MM.1S (cell line): ENCODE results near the gene LARP1.

Experiments
- DNase-seq: peaks from one replicate; pipeline ENCODE4 v3.0.0-alpha.2; 2015
- H2AFZ ChIP-seq: fragments of 300-600 bp; sonication (generic); 2 replicates; pipeline ENCODE4 v1.6.0; 2016; ENCODE audit warnings: antibody characterized with exemption, low read length
- H3F3A ChIP-seq: fragments of 300-600 bp; sonication (generic); 2 replicates; pipeline ENCODE4 v1.6.1; 2016; ENCODE audit warnings: mild to moderate bottlenecking, antibody characterized with exemption, low read length, moderate library complexity, mixed read lengths; ENCODE audit not compliant: insufficient read depth
- H3K27ac ChIP-seq: fragments of 300-600 bp; sonication (generic); 2 replicates; pipeline ENCODE4 v1.5.1; 2016; ENCODE audit warnings: mild to moderate bottlenecking, low read length
- H3K27me3 ChIP-seq: fragments of 300-600 bp; sonication (generic); replicated peaks from 2 replicates; pipeline ENCODE4 v1.6.0; 2016; ENCODE audit warnings: low read length; ENCODE audit not compliant: insufficient read depth
- H3K36me3 ChIP-seq: fragments of 300-600 bp; sonication (generic); replicated peaks from 2 replicates; pipeline ENCODE4 v1.6.1; 2016; ENCODE audit warnings: mild to moderate bottlenecking, low read length, mixed read lengths; ENCODE audit not compliant: insufficient read depth
- H3K4me1 ChIP-seq: fragments of 300-600 bp; sonication (generic); 2 replicates; pipeline ENCODE4 v1.6.1; 2016; ENCODE audit warnings: low read length, mixed read lengths
- H3K4me2 ChIP-seq: fragments of 300-600 bp; sonication (generic); 2 replicates; pipeline ENCODE4 v1.6.0; 2016; ENCODE audit warnings: low read depth, low read length
- H3K4me3 ChIP-seq: fragments of 300-600 bp; sonication (generic); 2 replicates; pipeline ENCODE4 v1.5.1; 2016; ENCODE audit warnings: low read length, mixed read lengths
- H3K79me2 ChIP-seq: fragments of 300-600 bp; sonication (generic); 2 replicates; pipeline ENCODE4 v1.6.1; 2016; ENCODE audit warnings: mixed run types, low read length, mixed read lengths
- H3K9ac ChIP-seq: fragments of 300-600 bp; sonication (generic); 2 replicates; pipeline ENCODE4 v1.6.1; 2016; ENCODE audit warnings: low read length, mixed read lengths
- H3K9me2 ChIP-seq: fragments of 300-600 bp; sonication (generic); replicated peaks from 2 replicates; pipeline ENCODE4 v1.6.1; 2016; ENCODE audit warnings: mild to moderate bottlenecking, low read length, mixed read lengths; ENCODE audit not compliant: insufficient read depth
- H3K9me3 ChIP-seq: fragments of 300-600 bp; sonication (generic); replicated peaks from 2 replicates; pipeline ENCODE4 v1.6.1; 2016; ENCODE audit warnings: mild to moderate bottlenecking, low read length, mixed read lengths; ENCODE audit not compliant: insufficient read depth
- H4K20me1 ChIP-seq: fragments of 300-600 bp; sonication (generic); 2 replicates; pipeline ENCODE4 v1.6.1; 2016; ENCODE audit warnings: mild to moderate bottlenecking, low read length, moderate library complexity, mixed read lengths; ENCODE audit not compliant: insufficient read depth
- EZH2 ChIP-seq: fragments of 300-600 bp; sonication (generic); optimal IDR thresholded peaks from 2 replicates; pipeline ENCODE3; 2017; ENCODE audit warnings: low read depth, mild to moderate bottlenecking, antibody characterized with exemption, low read length, mixed read lengths
- EZH2phosphoT487 ChIP-seq: fragments of 300-600 bp; sonication (generic); IDR thresholded peaks from 2 replicates; pipeline ENCODE4 v1.6.1; 2018; ENCODE audit warnings: antibody characterized with exemption, low read length
- TF ChIP-seq, protein P1 (sequence below): fragments of 300-600 bp; sonication (generic); IDR thresholded peaks from 2 replicates; pipeline ENCODE4 v1.5.1; 2016; ENCODE audit warnings: antibody characterized with exemption, low read length, mixed read lengths

LARP1 gene

DNA sequence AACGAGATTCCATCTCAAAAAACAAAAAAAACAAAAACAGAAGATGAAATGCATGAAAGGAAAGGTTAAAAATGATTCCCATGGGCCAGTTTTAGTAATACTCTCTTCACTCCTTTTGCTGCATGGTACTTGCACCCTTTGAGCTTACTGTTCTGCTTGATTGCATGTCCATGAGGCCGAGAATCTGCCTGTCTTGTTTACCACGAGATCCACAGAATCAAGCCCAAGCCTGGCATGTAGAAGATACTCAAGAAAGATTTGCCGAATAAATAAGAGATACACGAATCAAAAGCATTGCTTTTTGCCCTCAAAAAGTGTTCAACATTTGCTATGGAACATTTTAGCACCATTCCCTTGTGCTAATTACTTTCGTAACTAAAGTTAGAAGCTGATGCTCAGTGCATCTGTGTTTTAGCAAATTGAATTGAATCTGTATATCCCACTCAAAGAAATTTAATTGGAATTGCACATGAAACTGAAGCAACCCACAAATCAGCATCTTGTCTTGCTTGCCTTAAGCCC lies 94.1 kb downstream of the LARP1 start:
- no peak overlapping the region for H2AFZ ChIP-seq
- H3K36me3 ChIP-seq = no peaks in the 10 kb centered on the region
- TF ChIP-seq, protein P1, sequence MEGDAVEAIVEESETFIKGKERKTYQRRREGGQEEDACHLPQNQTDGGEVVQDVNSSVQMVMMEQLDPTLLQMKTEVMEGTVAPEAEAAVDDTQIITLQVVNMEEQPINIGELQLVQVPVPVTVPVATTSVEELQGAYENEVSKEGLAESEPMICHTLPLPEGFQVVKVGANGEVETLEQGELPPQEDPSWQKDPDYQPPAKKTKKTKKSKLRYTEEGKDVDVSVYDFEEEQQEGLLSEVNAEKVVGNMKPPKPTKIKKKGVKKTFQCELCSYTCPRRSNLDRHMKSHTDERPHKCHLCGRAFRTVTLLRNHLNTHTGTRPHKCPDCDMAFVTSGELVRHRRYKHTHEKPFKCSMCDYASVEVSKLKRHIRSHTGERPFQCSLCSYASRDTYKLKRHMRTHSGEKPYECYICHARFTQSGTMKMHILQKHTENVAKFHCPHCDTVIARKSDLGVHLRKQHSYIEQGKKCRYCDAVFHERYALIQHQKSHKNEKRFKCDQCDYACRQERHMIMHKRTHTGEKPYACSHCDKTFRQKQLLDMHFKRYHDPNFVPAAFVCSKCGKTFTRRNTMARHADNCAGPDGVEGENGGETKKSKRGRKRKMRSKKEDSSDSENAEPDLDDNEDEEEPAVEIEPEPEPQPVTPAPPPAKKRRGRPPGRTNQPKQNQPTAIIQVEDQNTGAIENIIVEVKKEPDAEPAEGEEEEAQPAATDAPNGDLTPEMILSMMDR = no peak
- TF ChIP-seq EZH2 (no peak), EZH2phosphoT487 (no peak)
- no peaks in the 10 kb centered on the region for H3K79me2 ChIP-seq
- no peak overlapping the region for H3K27ac ChIP-seq
- no peak overlapping the region for H3K4me3 ChIP-seq
- H3K4me2 ChIP-seq = no peak overlapping the region
- no peaks in the 10 kb centered on the region for H4K20me1 ChIP-seq
- H3K9me2 ChIP-seq = no peaks in the 10 kb centered on the region
- no peak for DNase-seq
- H3K9ac ChIP-seq = no peak overlapping the region
- H3K4me1 ChIP-seq = no peaks in the 10 kb centered on the region
- H3K9me3 ChIP-seq = no peaks in the 10 kb centered on the region
- H3F3A ChIP-seq = no peaks in the 10 kb centered on the region
- no peaks in the 10 kb centered on the region for H3K27me3 ChIP-seq

DNA sequence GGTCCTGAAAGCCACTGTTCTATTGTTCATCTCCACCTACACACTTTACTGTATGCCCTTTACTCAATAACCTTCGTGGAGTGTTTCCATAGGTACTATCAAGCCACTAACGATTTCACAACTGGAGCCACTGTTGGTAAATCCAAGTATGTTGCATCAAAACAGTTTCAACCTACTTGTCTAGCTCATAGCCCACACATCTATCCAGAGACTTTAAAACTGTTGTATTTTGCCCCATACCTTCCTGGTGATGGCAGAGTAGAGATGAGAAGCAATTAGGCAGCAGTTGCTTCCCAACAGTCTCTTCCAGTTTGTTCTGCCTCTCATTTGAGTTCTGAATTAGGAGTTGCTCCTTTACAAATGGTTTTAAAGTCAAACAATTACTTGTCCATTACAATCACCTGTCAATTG lies 94.6 kb downstream of the LARP1 start:
- no peak overlapping the region for H3K9ac ChIP-seq
- H3K9me2 ChIP-seq = no peaks in the 10 kb centered on the region
- no peak overlapping the region for H3K4me3 ChIP-seq
- H3K4me2 ChIP-seq = no peak overlapping the region
- no peaks in the 10 kb centered on the region for H3K4me1 ChIP-seq
- no peaks in the 10 kb centered on the region for H4K20me1 ChIP-seq
- no peaks in the 10 kb centered on the region for H3K36me3 ChIP-seq
- no peak overlapping the region for H3K27ac ChIP-seq
- H2AFZ ChIP-seq = no peak overlapping the region
- H3K27me3 ChIP-seq = no peaks in the 10 kb centered on the region
- H3K9me3 ChIP-seq = no peaks in the 10 kb centered on the region
- no peak for TF ChIP-seq EZH2phosphoT487
- TF ChIP-seq, protein P1 = no peak
- no peak for TF ChIP-seq EZH2
- no peaks in the 10 kb centered on the region for H3F3A ChIP-seq
- no peaks in the 10 kb centered on the region for H3K79me2 ChIP-seq
- DNase-seq = no peak

DNA sequence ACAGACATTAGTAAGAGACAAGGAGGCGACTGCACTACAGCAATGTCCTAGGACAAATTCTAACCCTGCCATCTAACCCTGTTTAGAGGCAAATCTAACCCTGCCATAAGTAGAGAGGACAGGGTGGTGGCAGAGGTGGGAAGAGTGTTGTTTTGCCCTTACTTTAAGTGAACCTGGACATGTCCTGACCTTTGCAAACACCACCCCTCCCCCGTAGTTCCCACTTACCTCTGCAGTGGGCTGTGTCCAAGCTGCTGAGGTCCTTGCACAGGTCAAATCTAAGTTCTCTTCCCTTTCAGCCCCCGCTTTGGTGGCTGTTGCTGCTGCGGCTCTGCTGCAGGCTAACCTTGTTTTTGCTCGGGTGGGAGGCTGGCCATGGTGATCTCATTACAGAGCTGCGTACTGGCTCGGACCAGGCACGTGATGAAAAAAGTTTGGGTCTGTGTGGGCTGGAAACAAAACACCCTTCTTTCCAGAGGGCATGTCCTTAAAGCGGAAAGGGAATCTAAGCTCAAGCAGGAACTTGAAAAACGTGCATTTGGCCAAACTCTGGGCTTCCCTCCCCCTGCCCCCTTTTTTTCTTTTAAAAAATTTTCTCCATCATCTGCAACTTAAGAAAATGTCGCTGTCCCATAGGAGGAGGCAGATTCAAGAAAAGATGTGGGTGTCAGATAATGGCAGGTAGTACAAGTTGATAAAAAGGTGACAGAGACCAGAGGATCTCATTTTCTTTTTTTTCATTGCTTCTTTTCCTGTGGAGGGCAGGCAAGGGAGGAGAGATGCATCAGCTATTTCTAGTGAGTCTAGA lies 95.3 kb downstream of the LARP1 start, which contains the start of gene FAXDC2:
Gene FAXDC2 (minus strand): TSS at position 349 of the 808 bp plus-strand sequence. CDS start 12,425 bp downstream, outside the sequence.
- no peaks in the 10 kb centered on the region for H3K9me3 ChIP-seq
- no peaks in the 10 kb centered on the region for H4K20me1 ChIP-seq
- H3K9ac ChIP-seq = no peak within 1 kb of the TSS
- H3K4me3 ChIP-seq = no peak within 1 kb of the TSS
- DNase-seq = no peak
- no peaks in the 10 kb centered on the region for H3K9me2 ChIP-seq
- no peaks in the 10 kb centered on the region for H3K27me3 ChIP-seq
- no peak within 1 kb of the TSS for H2AFZ ChIP-seq
- TF ChIP-seq EZH2 (no peak), EZH2phosphoT487 (no peak)
- TF ChIP-seq, protein P1 = no peak
- H3K36me3 ChIP-seq = no peaks in the 10 kb centered on the region
- H3K4me1 ChIP-seq = no peaks in the 10 kb centered on the region
- H3F3A ChIP-seq = no peaks in the 10 kb centered on the region
- no peak within 1 kb of the TSS for H3K4me2 ChIP-seq
- no peak within 1 kb of the TSS for H3K27ac ChIP-seq
- H3K79me2 ChIP-seq = no peaks in the 10 kb centered on the region
